ENCODE data around the gene BRD8. TPM values are rescaled to one million over a fixed set of nuclear protein-coding genes. Genes with fewer than 3 reads are reported as not detected.

BRD8 gene
- total and polyA plus RNA-seq, 2 experiments from 2014 or later = 45.8 to 117 TPM

DNA sequence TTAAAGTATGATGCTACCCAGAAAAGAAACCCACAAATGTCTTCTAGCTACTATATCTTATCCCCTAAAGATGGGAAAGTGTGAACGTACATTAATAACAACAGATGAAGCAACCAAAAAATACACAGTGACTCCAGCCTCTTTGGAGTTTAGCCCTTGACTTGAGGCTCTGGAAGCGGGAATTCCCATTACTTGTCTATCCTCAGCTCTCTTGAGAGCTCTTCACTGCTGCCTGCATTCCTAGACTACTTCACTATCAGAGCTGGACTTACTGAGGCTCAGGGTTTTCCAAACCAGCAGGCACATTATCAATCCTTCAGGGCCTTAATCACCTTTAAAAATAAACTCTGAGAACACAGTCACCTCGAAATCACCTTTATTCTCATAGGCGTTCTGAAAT is 38.2 kb downstream of the BRD8 start (continued):
- no peak for TF ChIP-seq EZH2phosphoT487 (IDR thresholded peaks at IDR 0.05; ENCODE audit: unreplicated experiment)
- no peak for TF ChIP-seq NANOG (IDR thresholded peaks at IDR 0.05; ENCODE audit: borderline replicate concordance)
- TF ChIP-seq, protein P1, sequence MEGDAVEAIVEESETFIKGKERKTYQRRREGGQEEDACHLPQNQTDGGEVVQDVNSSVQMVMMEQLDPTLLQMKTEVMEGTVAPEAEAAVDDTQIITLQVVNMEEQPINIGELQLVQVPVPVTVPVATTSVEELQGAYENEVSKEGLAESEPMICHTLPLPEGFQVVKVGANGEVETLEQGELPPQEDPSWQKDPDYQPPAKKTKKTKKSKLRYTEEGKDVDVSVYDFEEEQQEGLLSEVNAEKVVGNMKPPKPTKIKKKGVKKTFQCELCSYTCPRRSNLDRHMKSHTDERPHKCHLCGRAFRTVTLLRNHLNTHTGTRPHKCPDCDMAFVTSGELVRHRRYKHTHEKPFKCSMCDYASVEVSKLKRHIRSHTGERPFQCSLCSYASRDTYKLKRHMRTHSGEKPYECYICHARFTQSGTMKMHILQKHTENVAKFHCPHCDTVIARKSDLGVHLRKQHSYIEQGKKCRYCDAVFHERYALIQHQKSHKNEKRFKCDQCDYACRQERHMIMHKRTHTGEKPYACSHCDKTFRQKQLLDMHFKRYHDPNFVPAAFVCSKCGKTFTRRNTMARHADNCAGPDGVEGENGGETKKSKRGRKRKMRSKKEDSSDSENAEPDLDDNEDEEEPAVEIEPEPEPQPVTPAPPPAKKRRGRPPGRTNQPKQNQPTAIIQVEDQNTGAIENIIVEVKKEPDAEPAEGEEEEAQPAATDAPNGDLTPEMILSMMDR (conservative IDR thresholded peaks at IDR 0.05; ENCODE audit: low read depth in 2 of 2) = no peak
- no peak for TF ChIP-seq ZNF331 (CRISPR knock-in tag; IDR thresholded peaks at IDR 0.05; ENCODE audit: low read depth)
- TF ChIP-seq JUNB (IDR thresholded peaks at IDR 0.05; ENCODE audit: unreplicated experiment) = no peak
- no peak for TF ChIP-seq POLR2AphosphoS5 (IDR thresholded peaks at IDR 0.05; ENCODE audit: low read depth)

- H3K9me2 ChIP-seq (ENCODE audit: insufficient read depth) = no peaks in the 10 kb centered on the region
- peaks cover 3% of the 10 kb centered on the region; the same call in 1 of the 2 replicates for H3K4me1 ChIP-seq (ENCODE audit: insufficient read depth)
- H3K4me1 Mint-ChIP-seq = peaks cover 5% of the 10 kb centered on the region; the same call in 2 of the 3 replicates
- no peaks in the 10 kb centered on the region for H3K36me3 Mint-ChIP-seq (ENCODE audit: low read depth)
- H3K27ac ChIP-seq (ENCODE audit: low read depth) = no peak overlapping the region
- no peaks in the 10 kb centered on the region for H3K36me3 ChIP-seq (ENCODE audit: insufficient read depth)
- H3K4me2 ChIP-seq = peak overlapping the region; percentile 56
- H3K27ac Mint-ChIP-seq = no peak overlapping the region
- no peaks in the 10 kb centered on the region for H3K79me2 ChIP-seq (replicated peaks; ENCODE audit: insufficient read depth)
- no peaks in the 10 kb centered on the region for H4K20me1 ChIP-seq (replicated peaks; ENCODE audit: insufficient read depth)
- no peaks in the 10 kb centered on the region for H3K9me3 Mint-ChIP-seq
- peak overlapping the region; percentile 82 for H3K4me3 Mint-ChIP-seq
- peaks cover 2% of the 10 kb centered on the region for H3K27me3 Mint-ChIP-seq (ENCODE audit: insufficient read depth, low read depth, poor library complexity)
- ATAC-seq = no peak
- no peaks in the 10 kb centered on the region; the same call in 1 of the 2 replicates for H3K27me3 ChIP-seq (ENCODE audit: insufficient read depth)
- no peaks in the 10 kb centered on the region for H3F3A ChIP-seq (replicated peaks; ENCODE audit: low read depth)
- peak overlapping the region; percentile 69; the same call in 1 of the 2 replicates for H2AFZ ChIP-seq
- H3K4me3 ChIP-seq = peak overlapping the region; percentile 53
- DNase-seq (ENCODE audit: low spot score) = no peak
- TF ChIP-seq, protein P2, sequence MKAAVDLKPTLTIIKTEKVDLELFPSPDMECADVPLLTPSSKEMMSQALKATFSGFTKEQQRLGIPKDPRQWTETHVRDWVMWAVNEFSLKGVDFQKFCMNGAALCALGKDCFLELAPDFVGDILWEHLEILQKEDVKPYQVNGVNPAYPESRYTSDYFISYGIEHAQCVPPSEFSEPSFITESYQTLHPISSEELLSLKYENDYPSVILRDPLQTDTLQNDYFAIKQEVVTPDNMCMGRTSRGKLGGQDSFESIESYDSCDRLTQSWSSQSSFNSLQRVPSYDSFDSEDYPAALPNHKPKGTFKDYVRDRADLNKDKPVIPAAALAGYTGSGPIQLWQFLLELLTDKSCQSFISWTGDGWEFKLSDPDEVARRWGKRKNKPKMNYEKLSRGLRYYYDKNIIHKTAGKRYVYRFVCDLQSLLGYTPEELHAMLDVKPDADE (IDR thresholded peaks at IDR 0.05) = no peak
- TF ChIP-seq EZH2phosphoT487 (IDR thresholded peaks at IDR 0.05; ENCODE audit: unreplicated experiment) (no peak), POLR2AphosphoS5 (IDR thresholded peaks at IDR 0.05; ENCODE audit: low read depth) (no peak), EZH2 (IDR thresholded peaks at IDR 0.05; ENCODE audit: low read depth, unreplicated experiment) (no peak), ZNF331 (CRISPR knock-in tag; IDR thresholded peaks at IDR 0.05; ENCODE audit: low read depth) (no peak), NANOG (IDR thresholded peaks at IDR 0.05; ENCODE audit: borderline replicate concordance) (no peak), ZNF114 (CRISPR knock-in tag; IDR thresholded peaks at IDR 0.05) (no peak), STAT1 (IDR thresholded peaks at IDR 0.05; ENCODE audit: unreplicated experiment) (no peak)
- TF ChIP-seq, protein P3, sequence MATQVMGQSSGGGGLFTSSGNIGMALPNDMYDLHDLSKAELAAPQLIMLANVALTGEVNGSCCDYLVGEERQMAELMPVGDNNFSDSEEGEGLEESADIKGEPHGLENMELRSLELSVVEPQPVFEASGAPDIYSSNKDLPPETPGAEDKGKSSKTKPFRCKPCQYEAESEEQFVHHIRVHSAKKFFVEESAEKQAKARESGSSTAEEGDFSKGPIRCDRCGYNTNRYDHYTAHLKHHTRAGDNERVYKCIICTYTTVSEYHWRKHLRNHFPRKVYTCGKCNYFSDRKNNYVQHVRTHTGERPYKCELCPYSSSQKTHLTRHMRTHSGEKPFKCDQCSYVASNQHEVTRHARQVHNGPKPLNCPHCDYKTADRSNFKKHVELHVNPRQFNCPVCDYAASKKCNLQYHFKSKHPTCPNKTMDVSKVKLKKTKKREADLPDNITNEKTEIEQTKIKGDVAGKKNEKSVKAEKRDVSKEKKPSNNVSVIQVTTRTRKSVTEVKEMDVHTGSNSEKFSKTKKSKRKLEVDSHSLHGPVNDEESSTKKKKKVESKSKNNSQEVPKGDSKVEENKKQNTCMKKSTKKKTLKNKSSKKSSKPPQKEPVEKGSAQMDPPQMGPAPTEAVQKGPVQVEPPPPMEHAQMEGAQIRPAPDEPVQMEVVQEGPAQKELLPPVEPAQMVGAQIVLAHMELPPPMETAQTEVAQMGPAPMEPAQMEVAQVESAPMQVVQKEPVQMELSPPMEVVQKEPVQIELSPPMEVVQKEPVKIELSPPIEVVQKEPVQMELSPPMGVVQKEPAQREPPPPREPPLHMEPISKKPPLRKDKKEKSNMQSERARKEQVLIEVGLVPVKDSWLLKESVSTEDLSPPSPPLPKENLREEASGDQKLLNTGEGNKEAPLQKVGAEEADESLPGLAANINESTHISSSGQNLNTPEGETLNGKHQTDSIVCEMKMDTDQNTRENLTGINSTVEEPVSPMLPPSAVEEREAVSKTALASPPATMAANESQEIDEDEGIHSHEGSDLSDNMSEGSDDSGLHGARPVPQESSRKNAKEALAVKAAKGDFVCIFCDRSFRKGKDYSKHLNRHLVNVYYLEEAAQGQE (IDR thresholded peaks at IDR 0.05; ENCODE audit: unreplicated experiment) = no peak
- TF ChIP-seq, protein P4, sequence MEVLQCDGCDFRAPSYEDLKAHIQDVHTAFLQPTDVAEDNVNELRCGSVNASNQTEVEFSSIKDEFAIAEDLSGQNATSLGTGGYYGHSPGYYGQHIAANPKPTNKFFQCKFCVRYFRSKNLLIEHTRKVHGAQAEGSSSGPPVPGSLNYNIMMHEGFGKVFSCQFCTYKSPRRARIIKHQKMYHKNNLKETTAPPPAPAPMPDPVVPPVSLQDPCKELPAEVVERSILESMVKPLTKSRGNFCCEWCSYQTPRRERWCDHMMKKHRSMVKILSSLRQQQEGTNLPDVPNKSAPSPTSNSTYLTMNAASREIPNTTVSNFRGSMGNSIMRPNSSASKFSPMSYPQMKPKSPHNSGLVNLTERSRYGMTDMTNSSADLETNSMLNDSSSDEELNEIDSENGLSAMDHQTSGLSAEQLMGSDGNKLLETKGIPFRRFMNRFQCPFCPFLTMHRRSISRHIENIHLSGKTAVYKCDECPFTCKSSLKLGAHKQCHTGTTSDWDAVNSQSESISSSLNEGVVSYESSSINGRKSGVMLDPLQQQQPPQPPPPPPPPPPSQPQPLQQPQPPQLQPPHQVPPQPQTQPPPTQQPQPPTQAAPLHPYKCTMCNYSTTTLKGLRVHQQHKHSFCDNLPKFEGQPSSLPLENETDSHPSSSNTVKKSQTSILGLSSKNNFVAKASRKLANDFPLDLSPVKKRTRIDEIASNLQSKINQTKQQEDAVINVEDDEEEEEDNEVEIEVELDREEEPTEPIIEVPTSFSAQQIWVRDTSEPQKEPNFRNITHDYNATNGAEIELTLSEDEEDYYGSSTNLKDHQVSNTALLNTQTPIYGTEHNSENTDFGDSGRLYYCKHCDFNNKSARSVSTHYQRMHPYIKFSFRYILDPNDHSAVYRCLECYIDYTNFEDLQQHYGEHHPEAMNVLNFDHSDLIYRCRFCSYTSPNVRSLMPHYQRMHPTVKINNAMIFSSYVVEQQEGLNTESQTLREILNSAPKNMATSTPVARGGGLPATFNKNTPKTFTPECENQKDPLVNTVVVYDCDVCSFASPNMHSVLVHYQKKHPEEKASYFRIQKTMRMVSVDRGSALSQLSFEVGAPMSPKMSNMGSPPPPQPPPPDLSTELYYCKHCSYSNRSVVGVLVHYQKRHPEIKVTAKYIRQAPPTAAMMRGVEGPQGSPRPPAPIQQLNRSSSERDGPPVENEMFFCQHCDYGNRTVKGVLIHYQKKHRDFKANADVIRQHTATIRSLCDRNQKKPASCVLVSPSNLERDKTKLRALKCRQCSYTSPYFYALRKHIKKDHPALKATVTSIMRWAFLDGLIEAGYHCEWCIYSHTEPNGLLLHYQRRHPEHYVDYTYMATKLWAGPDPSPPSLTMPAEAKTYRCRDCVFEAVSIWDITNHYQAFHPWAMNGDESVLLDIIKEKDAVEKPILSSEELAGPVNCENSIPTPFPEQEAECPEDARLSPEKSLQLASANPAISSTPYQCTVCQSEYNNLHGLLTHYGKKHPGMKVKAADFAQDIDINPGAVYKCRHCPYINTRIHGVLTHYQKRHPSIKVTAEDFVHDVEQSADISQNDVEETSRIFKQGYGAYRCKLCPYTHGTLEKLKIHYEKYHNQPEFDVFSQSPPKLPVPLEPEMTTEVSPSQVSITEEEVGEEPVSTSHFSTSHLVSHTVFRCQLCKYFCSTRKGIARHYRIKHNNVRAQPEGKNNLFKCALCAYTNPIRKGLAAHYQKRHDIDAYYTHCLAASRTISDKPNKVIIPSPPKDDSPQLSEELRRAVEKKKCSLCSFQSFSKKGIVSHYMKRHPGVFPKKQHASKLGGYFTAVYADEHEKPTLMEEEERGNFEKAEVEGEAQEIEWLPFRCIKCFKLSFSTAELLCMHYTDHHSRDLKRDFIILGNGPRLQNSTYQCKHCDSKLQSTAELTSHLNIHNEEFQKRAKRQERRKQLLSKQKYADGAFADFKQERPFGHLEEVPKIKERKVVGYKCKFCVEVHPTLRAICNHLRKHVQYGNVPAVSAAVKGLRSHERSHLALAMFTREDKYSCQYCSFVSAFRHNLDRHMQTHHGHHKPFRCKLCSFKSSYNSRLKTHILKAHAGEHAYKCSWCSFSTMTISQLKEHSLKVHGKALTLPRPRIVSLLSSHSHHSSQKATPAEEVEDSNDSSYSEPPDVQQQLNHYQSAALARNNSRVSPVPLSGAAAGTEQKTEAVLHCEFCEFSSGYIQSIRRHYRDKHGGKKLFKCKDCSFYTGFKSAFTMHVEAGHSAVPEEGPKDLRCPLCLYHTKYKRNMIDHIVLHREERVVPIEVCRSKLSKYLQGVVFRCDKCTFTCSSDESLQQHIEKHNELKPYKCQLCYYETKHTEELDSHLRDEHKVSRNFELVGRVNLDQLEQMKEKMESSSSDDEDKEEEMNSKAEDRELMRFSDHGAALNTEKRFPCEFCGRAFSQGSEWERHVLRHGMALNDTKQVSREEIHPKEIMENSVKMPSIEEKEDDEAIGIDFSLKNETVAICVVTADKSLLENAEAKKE (CRISPR knock-in tag; IDR thresholded peaks at IDR 0.05) = no peak
These were observed 38.7 kb downstream of the BRD8 start for GRCh38 chr5:138139781-138140090.
